ENCODE results near the gene MACROH2A1.
A peak's percentile ranks its signal among the peaks of the same experiment; 100 is the strongest.

MACROH2A1 gene

DNA sequence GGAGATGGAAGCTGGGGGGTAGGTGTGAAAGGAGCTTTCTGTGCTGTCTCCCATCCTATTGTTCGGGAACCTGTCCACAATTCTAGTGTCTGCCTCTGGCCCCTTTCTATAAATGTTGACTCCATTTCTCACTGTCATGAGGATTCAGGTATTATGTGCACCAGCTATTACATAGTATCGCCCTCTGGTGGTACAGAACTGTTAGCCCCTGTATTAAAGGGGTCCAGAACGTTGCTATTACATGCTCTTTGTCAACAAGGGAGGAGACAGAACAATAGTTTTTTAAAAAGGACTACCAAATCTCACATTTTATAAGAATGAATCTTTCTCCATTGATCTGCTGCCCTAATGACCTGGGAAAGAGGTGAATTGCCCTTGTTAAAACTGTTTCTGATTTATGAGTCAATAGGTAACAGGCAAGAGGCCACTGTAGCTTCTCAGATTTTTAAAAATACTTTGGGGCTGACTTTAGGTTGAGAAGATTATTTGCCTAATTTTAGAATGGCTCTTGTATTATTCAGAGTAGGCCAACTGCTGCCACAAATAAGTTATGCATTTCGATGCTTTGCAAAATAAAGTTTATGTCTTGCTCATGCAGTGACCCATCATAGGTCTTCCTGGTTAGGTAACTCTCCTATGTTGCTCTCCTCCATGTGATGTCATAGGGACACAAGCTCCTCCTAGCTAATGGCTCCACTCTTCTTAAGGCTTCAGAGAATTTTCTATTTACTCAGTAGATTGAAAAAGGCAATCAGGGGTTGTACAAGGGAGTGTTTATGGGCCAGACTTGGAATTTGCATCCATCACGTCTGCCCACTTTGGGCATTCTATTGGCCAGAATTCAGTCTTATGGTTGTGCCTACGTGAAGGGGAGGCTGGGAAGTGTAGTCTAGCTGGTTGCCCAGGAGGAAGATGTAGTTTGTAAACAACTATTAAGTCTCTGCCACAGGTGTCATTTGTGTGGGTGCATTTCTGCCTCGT lies 27.4 kb upstream of the MACROH2A1 start:
- Histone ChIP-seq H3K9me3 (no peaks in the 10 kb centered on the region), H3K4me3 (ENCODE audit: low read depth in 1 of 2, low read length in 1 of 2) (no peak overlapping the region), H3K4me1 (ENCODE audit: control insufficient read depth in 1 of 2, insufficient read depth in 1 of 2, low read depth in 1 of 2, low read length in 1 of 2) (peaks cover 45 to 47% of the 10 kb centered on the region in 2 experiments), H3K27ac (peak overlapping the region; percentile 79), H3K36me3 (no peaks in the 10 kb centered on the region), H3K27me3 (no peaks in the 10 kb centered on the region)
- TF ChIP-seq, protein P1, sequence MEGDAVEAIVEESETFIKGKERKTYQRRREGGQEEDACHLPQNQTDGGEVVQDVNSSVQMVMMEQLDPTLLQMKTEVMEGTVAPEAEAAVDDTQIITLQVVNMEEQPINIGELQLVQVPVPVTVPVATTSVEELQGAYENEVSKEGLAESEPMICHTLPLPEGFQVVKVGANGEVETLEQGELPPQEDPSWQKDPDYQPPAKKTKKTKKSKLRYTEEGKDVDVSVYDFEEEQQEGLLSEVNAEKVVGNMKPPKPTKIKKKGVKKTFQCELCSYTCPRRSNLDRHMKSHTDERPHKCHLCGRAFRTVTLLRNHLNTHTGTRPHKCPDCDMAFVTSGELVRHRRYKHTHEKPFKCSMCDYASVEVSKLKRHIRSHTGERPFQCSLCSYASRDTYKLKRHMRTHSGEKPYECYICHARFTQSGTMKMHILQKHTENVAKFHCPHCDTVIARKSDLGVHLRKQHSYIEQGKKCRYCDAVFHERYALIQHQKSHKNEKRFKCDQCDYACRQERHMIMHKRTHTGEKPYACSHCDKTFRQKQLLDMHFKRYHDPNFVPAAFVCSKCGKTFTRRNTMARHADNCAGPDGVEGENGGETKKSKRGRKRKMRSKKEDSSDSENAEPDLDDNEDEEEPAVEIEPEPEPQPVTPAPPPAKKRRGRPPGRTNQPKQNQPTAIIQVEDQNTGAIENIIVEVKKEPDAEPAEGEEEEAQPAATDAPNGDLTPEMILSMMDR (IDR thresholded peaks at IDR 0.05), result peak; percentile 49

GRCh38 chr5:135425641-135426040 lies 26.6 kb upstream of the MACROH2A1 start:
- no peaks in the 10 kb centered on the region for H3K9me3 ChIP-seq
- peaks cover 45 to 47% of the 10 kb centered on the region in 2 experiments for H3K4me1 ChIP-seq (ENCODE audit: control insufficient read depth in 1 of 2, insufficient read depth in 1 of 2, low read depth in 1 of 2, low read length in 1 of 2)
- no peak overlapping the region for H3K4me3 ChIP-seq (ENCODE audit: low read depth in 1 of 2, low read length in 1 of 2)
- H3K36me3 ChIP-seq, result no peaks in the 10 kb centered on the region
- peak overlapping the region; percentile 79 for H3K27ac ChIP-seq
- TF ChIP-seq, protein P1 (IDR thresholded peaks at IDR 0.05), result no peak
- no peaks in the 10 kb centered on the region for H3K27me3 ChIP-seq

DNA sequence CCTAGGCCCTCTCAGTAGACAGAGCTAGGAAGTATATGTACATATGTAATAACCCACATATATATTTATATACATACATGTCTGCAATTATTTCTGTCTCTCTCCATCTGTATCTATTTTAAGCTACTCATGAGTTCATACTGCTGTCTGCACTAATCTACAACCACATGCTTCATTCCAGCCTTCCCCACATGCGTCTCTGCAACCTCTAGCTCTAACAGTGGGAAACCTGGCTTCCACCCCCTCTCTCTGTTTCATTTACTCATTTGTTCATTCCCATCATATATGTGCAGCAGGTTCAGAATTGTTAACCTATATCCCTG lies 24.8 kb upstream of the MACROH2A1 start:
- TF ChIP-seq, protein P1 (IDR thresholded peaks at IDR 0.05), result no peak
- peak overlapping the region; percentile 72 for H3K27ac ChIP-seq

DNA sequence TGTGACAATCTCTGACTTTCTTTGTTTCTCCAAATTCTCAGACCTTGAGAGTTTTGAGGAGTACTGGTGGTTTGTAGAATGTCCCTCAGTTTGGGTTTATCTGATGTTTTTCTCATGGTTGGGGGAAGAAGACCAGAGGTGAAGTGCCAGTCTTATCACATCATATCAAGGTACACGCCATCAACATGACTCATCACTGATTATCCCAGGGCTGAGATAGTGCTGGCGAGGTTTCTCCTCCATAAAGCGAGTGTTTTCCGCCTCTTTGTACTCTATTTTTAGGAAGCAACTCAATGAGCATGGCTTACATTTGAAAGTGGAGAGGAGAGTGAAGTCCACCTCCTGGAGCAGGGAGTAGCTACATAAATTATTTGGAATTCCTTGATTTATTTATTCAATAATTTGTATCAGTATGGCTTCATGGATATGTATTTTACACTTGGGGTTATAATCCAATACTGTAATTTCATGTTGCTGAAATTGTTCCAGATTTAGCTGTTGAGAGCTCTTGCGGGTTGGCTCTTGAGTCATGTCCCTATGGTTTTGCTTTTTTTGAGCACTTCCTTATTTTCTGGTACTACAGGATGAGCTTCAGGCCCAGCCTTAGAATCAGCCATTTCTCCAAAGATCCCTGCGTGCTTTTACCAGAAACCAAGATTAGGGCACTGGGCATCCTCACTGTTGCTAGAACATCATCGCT lies 24.3 kb upstream of the MACROH2A1 start:
- Histone ChIP-seq H3K27ac (peak overlapping the region; percentile 72), H3K9me3 (no peaks in the 10 kb centered on the region), H3K36me3 (no peaks in the 10 kb centered on the region), H3K27me3 (no peaks in the 10 kb centered on the region), H3K4me1 (ENCODE audit: control insufficient read depth in 1 of 2, insufficient read depth in 1 of 2, low read depth in 1 of 2, low read length in 1 of 2) (peaks cover 45 to 47% of the 10 kb centered on the region in 2 experiments), H3K4me3 (ENCODE audit: low read depth in 1 of 2, low read length in 1 of 2) (no peak overlapping the region)
- TF ChIP-seq, protein P1 (IDR thresholded peaks at IDR 0.05), result no peak

More for the DNA sequence above, 24.8 kb upstream of the MACROH2A1 start:
- no peaks in the 10 kb centered on the region for H3K9me3 ChIP-seq
- no peaks in the 10 kb centered on the region for H3K27me3 ChIP-seq
- H3K36me3 ChIP-seq, result no peaks in the 10 kb centered on the region
- peaks cover 45 to 47% of the 10 kb centered on the region in 2 experiments for H3K4me1 ChIP-seq (ENCODE audit: control insufficient read depth in 1 of 2, insufficient read depth in 1 of 2, low read depth in 1 of 2, low read length in 1 of 2)
- H3K4me3 ChIP-seq (ENCODE audit: low read depth in 1 of 2, low read length in 1 of 2), result no peak overlapping the region

GRCh38 chr5:135422419-135422818 lies 23.4 kb upstream of the MACROH2A1 start:
- no peaks in the 10 kb centered on the region for H3K9me3 ChIP-seq
- H3K27me3 ChIP-seq, result no peaks in the 10 kb centered on the region
- no peak overlapping the region for H3K27ac ChIP-seq
- H3K4me3 ChIP-seq (ENCODE audit: low read depth in 1 of 2, low read length in 1 of 2), result no peak overlapping the region
- H3K4me1 ChIP-seq (ENCODE audit: control insufficient read depth in 1 of 2, insufficient read depth in 1 of 2, low read depth in 1 of 2, low read length in 1 of 2), result peaks cover 45 to 47% of the 10 kb centered on the region in 2 experiments
- H3K36me3 ChIP-seq, result no peaks in the 10 kb centered on the region
- TF ChIP-seq, protein P1 (IDR thresholded peaks at IDR 0.05), result no peak

All from neutrophil (primary cell).